ENCODE data around the gene BTBD2.

DNA sequence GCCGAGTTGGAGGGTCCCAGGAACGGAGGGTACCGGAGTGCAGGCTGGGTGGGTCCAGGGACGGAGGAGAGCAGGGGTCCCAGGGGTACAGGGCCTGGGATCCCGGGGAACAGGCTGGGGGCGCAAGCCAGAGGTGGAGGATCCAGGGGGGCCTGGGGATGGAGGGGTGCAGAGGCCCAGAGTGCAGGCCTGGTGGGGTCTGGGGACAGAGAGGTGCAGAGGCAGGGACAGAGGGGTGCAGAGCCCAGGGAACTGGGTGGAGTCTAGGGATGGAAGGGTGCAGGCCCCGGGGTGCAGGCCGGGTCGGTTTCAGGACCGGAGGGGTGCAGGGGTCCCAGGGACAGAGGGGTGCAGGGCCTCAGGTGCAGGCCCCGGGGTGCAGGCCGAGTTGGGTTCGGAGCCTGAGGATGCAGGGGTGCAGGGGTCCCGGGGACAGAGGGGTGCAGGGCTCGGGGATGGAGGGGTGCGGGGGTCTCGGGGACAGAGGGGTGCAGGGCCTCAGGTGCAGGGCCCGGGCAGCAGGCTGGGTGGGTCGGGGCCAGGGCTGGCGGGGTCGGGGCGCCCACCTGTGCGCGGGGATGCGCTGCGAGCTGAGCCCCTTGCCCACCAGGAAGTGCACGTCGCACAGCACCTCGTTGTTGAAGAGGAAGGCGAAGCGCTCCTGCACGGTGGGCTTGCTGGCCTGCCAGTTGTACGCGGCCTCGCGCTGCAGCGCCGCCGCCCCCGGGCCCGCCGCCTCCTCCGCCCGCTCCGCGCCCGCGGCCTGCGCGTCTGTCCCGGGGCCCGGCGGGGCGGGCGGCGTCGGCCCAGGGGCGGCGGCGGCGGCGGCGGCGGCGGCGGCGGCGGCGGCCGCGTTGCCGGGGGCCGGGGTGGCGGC, 545 bp downstream of the BTBD2 start:
- TF ChIP-seq FOXM1 (IDR thresholded peaks at IDR 0.05; ENCODE audit: borderline replicate concordance) (no peak), SP1 (IDR thresholded peaks at IDR 0.05) (no peak), ZNF384 (IDR thresholded peaks at IDR 0.05) (no peak), ELF4 (IDR thresholded peaks at IDR 0.05) (no peak), LEF1 (IDR thresholded peaks at IDR 0.05; ENCODE audit: borderline replicate concordance) (no peak)
- TF ChIP-seq, protein P1, sequence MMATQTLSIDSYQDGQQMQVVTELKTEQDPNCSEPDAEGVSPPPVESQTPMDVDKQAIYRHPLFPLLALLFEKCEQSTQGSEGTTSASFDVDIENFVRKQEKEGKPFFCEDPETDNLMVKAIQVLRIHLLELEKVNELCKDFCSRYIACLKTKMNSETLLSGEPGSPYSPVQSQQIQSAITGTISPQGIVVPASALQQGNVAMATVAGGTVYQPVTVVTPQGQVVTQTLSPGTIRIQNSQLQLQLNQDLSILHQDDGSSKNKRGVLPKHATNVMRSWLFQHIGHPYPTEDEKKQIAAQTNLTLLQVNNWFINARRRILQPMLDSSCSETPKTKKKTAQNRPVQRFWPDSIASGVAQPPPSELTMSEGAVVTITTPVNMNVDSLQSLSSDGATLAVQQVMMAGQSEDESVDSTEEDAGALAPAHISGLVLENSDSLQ (IDR thresholded peaks at IDR 0.05) = no peak

Data from HEK293T (cell line).